Nucleus accumbens (tissue), 56 donors: ENCODE measurements around the gene SYMPK.
A peak's percentile ranks its signal among the peaks of the same experiment; 100 is the strongest.

Experiments used
- DNase-seq, 56 donors: peaks; one replicate each; lab custom pipeline; 2025; lab: John Stamatoyannopoulos, UW

Gene SYMPK

GRCh38 chr19:45828523-45828922, 34.4 kb downstream of the SYMPK start:
- no peak for DNase-seq

- DNase-seq, result no peak
Observed at GRCh38 chr19:45827459-45828093, 35.4 kb downstream of the SYMPK start.

GRCh38 chr19:45826934-45827333, 36.0 kb downstream of the SYMPK start:
- DNase-seq, result no peak

- DNase-seq, result no peak
Observed at GRCh38 chr19:45825917-45826893, 36.7 kb downstream of the SYMPK start.

- no peak for DNase-seq
Observed at GRCh38 chr19:45825263-45825605, 37.7 kb downstream of the SYMPK start.

GRCh38 chr19:45824531-45825262, 38.2 kb downstream of the SYMPK start:
- no peak for DNase-seq

- peak in 19 of 56 donors; percentile 11 to 50 (median 26) for DNase-seq
Observed at GRCh38 chr19:45824041-45824471, 38.9 kb downstream of the SYMPK start.

- no peak for DNase-seq
Observed at GRCh38 chr19:45823182-45823581, 39.8 kb downstream of the SYMPK start.

GRCh38 chr19:45822716-45823115, 40.2 kb downstream of the SYMPK start:
- peak in 8 of 56 donors; percentile 11 to 32 (median 23) for DNase-seq

- DNase-seq, result no peak
Observed at GRCh38 chr19:45821570-45821969, 41.4 kb downstream of the SYMPK start.

GRCh38 chr19:45821103-45821521, 41.8 kb downstream of the SYMPK start:
- peak in 4 of 56 donors; percentile 10 to 30 (median 18) for DNase-seq

GRCh38 chr19:45820413-45821102, 42.4 kb downstream of the SYMPK start:
- DNase-seq, result no peak

- no peak for DNase-seq
Observed at GRCh38 chr19:45819769-45820168, 43.2 kb downstream of the SYMPK start.

- DNase-seq, result peak in 1 of 56 donors; percentile 16
Observed at GRCh38 chr19:45817725-45818301, 45.1 kb downstream of the SYMPK start.

- DNase-seq, result peak in 55 of 56 donors; percentile 12 to 90 (median 64)
Observed at GRCh38 chr19:45817010-45817724, 45.8 kb downstream of the SYMPK start.

GRCh38 chr19:45816236-45817009, 46.5 kb downstream of the SYMPK start:
- no peak for DNase-seq

- DNase-seq, result peak in 3 of 56 donors; percentile 18 to 31 (median 24)
Observed at GRCh38 chr19:45815481-45816216, 47.3 kb downstream of the SYMPK start.
